Measurements from ENCODE around the gene GNAL. TPM values are rescaled to one million over a fixed set of nuclear protein-coding genes. Genes with fewer than 3 reads are reported as not detected.

GNAL gene
- total RNA-seq, 1 experiment from 2014 or later, result 0.44 TPM

DNA sequence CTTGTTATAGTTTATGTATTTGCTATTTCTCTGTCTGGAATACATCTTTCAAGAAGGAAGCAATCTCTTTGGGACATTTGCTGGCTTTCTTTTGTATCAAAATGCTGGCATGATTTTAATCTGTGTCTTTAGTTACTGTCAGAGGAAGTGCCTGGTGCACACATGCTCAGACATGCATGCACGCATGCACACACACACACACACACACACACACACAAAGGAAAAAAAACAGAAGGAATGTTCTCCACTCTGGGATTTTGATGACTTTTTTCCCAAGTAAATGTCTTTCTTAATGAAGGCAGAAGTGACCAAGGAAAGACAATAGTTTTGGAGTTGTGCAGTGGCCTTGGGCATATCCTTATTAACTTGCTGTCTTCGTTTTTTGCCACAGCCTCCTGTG is 6.7 kb downstream of the GNAL start:
- H3K27me3 ChIP-seq (ENCODE audit: control insufficient read depth, insufficient read depth, low read length), result peaks cover 10% of the 10 kb centered on the region; the same call in 1 of the 2 replicates
- no peaks in the 10 kb centered on the region for H3K4me1 ChIP-seq (ENCODE audit: control insufficient read depth, insufficient read depth, low read length)
- intact Hi-C loops (cut with micrococcal nuclease; ENCODE audit: unreplicated experiment), result no loop called here
- no peaks in the 10 kb centered on the region for H3K9me3 ChIP-seq (ENCODE audit: control insufficient read depth, insufficient read depth, low read depth, low read length)
- TF ChIP-seq, protein P1, sequence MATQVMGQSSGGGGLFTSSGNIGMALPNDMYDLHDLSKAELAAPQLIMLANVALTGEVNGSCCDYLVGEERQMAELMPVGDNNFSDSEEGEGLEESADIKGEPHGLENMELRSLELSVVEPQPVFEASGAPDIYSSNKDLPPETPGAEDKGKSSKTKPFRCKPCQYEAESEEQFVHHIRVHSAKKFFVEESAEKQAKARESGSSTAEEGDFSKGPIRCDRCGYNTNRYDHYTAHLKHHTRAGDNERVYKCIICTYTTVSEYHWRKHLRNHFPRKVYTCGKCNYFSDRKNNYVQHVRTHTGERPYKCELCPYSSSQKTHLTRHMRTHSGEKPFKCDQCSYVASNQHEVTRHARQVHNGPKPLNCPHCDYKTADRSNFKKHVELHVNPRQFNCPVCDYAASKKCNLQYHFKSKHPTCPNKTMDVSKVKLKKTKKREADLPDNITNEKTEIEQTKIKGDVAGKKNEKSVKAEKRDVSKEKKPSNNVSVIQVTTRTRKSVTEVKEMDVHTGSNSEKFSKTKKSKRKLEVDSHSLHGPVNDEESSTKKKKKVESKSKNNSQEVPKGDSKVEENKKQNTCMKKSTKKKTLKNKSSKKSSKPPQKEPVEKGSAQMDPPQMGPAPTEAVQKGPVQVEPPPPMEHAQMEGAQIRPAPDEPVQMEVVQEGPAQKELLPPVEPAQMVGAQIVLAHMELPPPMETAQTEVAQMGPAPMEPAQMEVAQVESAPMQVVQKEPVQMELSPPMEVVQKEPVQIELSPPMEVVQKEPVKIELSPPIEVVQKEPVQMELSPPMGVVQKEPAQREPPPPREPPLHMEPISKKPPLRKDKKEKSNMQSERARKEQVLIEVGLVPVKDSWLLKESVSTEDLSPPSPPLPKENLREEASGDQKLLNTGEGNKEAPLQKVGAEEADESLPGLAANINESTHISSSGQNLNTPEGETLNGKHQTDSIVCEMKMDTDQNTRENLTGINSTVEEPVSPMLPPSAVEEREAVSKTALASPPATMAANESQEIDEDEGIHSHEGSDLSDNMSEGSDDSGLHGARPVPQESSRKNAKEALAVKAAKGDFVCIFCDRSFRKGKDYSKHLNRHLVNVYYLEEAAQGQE (IDR thresholded peaks at IDR 0.05; ENCODE audit: insufficient read depth in 1 of 2, low read depth in 2 of 2, low read length in 1 of 2), result no peak
- no peak for TF ChIP-seq TCF7L2 (IDR thresholded peaks at IDR 0.05; ENCODE audit: low read depth, low read length)
- TF ChIP-seq POLR2AphosphoS5 (IDR thresholded peaks at IDR 0.05; ENCODE audit: low read depth, low read length), result no peak
- TF ChIP-seq, protein P2, sequence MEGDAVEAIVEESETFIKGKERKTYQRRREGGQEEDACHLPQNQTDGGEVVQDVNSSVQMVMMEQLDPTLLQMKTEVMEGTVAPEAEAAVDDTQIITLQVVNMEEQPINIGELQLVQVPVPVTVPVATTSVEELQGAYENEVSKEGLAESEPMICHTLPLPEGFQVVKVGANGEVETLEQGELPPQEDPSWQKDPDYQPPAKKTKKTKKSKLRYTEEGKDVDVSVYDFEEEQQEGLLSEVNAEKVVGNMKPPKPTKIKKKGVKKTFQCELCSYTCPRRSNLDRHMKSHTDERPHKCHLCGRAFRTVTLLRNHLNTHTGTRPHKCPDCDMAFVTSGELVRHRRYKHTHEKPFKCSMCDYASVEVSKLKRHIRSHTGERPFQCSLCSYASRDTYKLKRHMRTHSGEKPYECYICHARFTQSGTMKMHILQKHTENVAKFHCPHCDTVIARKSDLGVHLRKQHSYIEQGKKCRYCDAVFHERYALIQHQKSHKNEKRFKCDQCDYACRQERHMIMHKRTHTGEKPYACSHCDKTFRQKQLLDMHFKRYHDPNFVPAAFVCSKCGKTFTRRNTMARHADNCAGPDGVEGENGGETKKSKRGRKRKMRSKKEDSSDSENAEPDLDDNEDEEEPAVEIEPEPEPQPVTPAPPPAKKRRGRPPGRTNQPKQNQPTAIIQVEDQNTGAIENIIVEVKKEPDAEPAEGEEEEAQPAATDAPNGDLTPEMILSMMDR (IDR thresholded peaks at IDR 0.05), result no peak
- no peak for TF ChIP-seq SIN3A (IDR thresholded peaks at IDR 0.05; ENCODE audit: borderline replicate concordance, insufficient read depth, low read depth, low read length)
- DNase-seq (ENCODE audit: low read depth, low spot score), result no peak
- no peak overlapping the region for H3K4me3 ChIP-seq (ENCODE audit: low read depth in 2 of 2, low read length in 2 of 2)
- no peak overlapping the region for H3K27ac ChIP-seq (ENCODE audit: low read length)
- POLR2A ChIA-PET, result no interaction called here
- in situ Hi-C loops (cut with HindIII; ENCODE audit: low pct_unique_long_range_greater_than_20kb, low sequenced_read_pairs), result no loop called here
- CTCF ChIA-PET, result no interaction called here
- BruUV-seq (replicated peaks), result no TSS peak
- ATAC-seq, result no peak
- H3K36me3 ChIP-seq (ENCODE audit: control insufficient read depth, insufficient read depth, low read length), result no peaks in the 10 kb centered on the region

DNA sequence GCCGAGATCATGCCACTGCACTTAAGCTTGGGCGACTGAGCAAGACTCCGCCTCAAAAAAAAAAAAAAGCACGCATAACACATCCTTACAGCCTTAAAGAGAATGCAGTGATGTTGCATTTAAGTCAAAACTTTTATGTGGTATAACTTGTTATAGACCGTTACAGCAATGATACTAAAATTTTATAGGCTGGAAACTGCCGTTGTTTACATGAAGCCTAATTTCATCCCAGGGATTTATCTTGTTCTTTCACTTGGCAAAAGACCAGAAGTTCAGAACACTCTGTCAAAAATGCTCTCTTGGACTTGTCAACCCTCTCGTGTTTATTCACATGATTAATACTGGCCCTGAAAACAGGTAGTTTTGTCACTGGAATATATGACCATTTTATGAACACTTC is 7.4 kb downstream of the GNAL start:
- TF ChIP-seq TCF7L2 (IDR thresholded peaks at IDR 0.05; ENCODE audit: low read depth, low read length) (no peak), SIN3A (IDR thresholded peaks at IDR 0.05; ENCODE audit: borderline replicate concordance, insufficient read depth, low read depth, low read length) (no peak), POLR2AphosphoS5 (IDR thresholded peaks at IDR 0.05; ENCODE audit: low read depth, low read length) (no peak)
- TF ChIP-seq, protein P2 (IDR thresholded peaks at IDR 0.05), result no peak
- TF ChIP-seq, protein P1 (IDR thresholded peaks at IDR 0.05; ENCODE audit: insufficient read depth in 1 of 2, low read depth in 2 of 2, low read length in 1 of 2), result no peak
- ChIA-PET CTCF (no interaction called here), POLR2A (no interaction called here)
- no peak for ATAC-seq
- no peak overlapping the region for H3K27ac ChIP-seq (ENCODE audit: low read length)
- BruUV-seq (replicated peaks), result no TSS peak
- no peaks in the 10 kb centered on the region for H3K9me3 ChIP-seq (ENCODE audit: control insufficient read depth, insufficient read depth, low read depth, low read length)
- no peak for DNase-seq (ENCODE audit: low read depth, low spot score)
- in situ Hi-C loops (cut with HindIII; ENCODE audit: low pct_unique_long_range_greater_than_20kb, low sequenced_read_pairs), result no loop called here
- intact Hi-C loops (cut with micrococcal nuclease; ENCODE audit: unreplicated experiment), result no loop called here
- H3K36me3 ChIP-seq (ENCODE audit: control insufficient read depth, insufficient read depth, low read length), result no peaks in the 10 kb centered on the region
- H3K4me1 ChIP-seq (ENCODE audit: control insufficient read depth, insufficient read depth, low read length), result no peaks in the 10 kb centered on the region
- H3K4me3 ChIP-seq (ENCODE audit: low read depth in 2 of 2, low read length in 2 of 2), result no peak overlapping the region
- H3K27me3 ChIP-seq (ENCODE audit: control insufficient read depth, insufficient read depth, low read length), result peaks cover 10% of the 10 kb centered on the region; the same call in 1 of the 2 replicates

Data from Panc1 (cell line).